HCT116 (cell line): ENCODE measurements around the gene TNIP3.

Experiments used
- CTCF ChIP-seq, 3 experiments: fragments of 200-600 bp in 1 of 3; sonication (generic) in 1 of 3; IDR thresholded peaks in 2 of 3; conservative IDR thresholded peaks in 1 of 3; 2 replicates each; pipeline ENCODE4 v1.5.1; 2012 to 2017; ENCODE audit warnings: low read depth in 2 of 3, low read length in 2 of 3, antibody characterized with exemption in 1 of 3, borderline replicate concordance in 1 of 3, control low read depth in 1 of 3, mild to moderate bottlenecking in 1 of 3, mixed read lengths in 1 of 3, mixed run types in 1 of 3, moderate library complexity in 1 of 3; ENCODE audit not compliant: insufficient read depth in 1 of 3
- EZH2 ChIP-seq: fragments of 200-600 bp; sonication (generic); IDR thresholded peaks from 2 replicates; pipeline ENCODE4 v1.6.1; 2017; ENCODE audit warnings: antibody characterized with exemption, mixed run types
- FOSL1 ChIP-seq: IDR thresholded peaks from 2 replicates; pipeline ENCODE4 v1.6.1; 2012; ENCODE audit warnings: low read depth
- POLR2A ChIP-seq: IDR thresholded peaks from 2 replicates; pipeline ENCODE4 v1.7.0; 2011; ENCODE audit warnings: borderline replicate concordance; ENCODE audit not compliant: insufficient read depth, insufficient read length; ENCODE audit errors: extremely low read depth
- SIN3A ChIP-seq: IDR thresholded peaks from 2 replicates; pipeline ENCODE4 v1.6.1; 2012; ENCODE audit warnings: low read depth

DNA sequence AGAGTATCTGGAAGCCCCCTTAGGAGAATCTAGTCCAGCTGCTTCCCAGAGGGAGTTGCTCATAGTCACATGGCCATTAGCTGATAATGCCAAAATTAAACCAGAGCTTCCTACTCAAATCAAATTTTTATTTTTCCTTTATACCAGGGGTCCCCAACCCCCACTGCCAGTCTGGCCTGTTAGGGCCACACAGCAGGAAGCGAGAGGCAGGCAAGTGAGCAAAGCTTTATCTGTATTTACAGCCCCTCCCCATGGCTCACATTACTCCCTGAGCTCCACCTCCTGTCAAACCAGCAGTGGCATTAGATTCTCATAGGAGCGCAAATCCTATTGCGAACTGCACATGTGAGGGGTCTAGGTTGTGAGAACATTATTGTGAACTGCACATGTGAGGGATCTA lies 19.2 kb upstream of the TNIP3 start:
- TF ChIP-seq POLR2A, result no peak
- TF ChIP-seq CTCF (IDR thresholded peaks at IDR 0.05 in 2 of 3, conservative IDR thresholded peaks at IDR 0.05 in 1 of 3; ENCODE audit: borderline replicate concordance in 1 of 3, insufficient read depth in 1 of 3, low read depth in 2 of 3, low read length in 2 of 3), result no peak
- no peak for TF ChIP-seq FOSL1
- TF ChIP-seq SIN3A, result no peak
- TF ChIP-seq EZH2, result no peak
